ENCODE measurements around the gene IAH1.

- no peak for TF ChIP-seq POLR2AphosphoS5 (IDR thresholded peaks at IDR 0.05)
- no peak for TF ChIP-seq CTCF (IDR thresholded peaks at IDR 0.05 in 8 of 11, conservative IDR thresholded peaks at IDR 0.05 in 3 of 11)
- TF ChIP-seq POLR2A (IDR thresholded peaks at IDR 0.05): no peak
Measured at GRCh38 chr2:9536504-9536903, 62.2 kb downstream of the IAH1 start.
